ENCODE measurements around the gene CAMTA1. TPM values are rescaled to one million over a fixed set of nuclear protein-coding genes. Genes with fewer than 3 reads are reported as not detected.
A peak's percentile ranks its signal among the peaks of the same experiment; 100 is the strongest.

CAMTA1 gene
- polyA plus RNA-seq, 3 donors, result 81.9 to 89.8 (median 88.0) TPM

GRCh38 chr1:7628273-7628672 lies 843.0 kb downstream of the CAMTA1 start:
- DNase-seq (ENCODE audit: extremely low read depth in 1 of 11, low read depth in 9 of 11, low spot score in 4 of 11), result no peak

- no peak for DNase-seq (ENCODE audit: extremely low read depth in 1 of 11, low read depth in 9 of 11, low spot score in 4 of 11)
These were observed 843.8 kb downstream of the CAMTA1 start for GRCh38 chr1:7629011-7629410.

- DNase-seq (ENCODE audit: extremely low read depth in 1 of 11, low read depth in 9 of 11, low spot score in 4 of 11), result no peak
These were observed 844.4 kb downstream of the CAMTA1 start for GRCh38 chr1:7629465-7630195.

- peak in 1 of 11 donors; percentile 18 for DNase-seq (ENCODE audit: extremely low read depth in 1 of 11, low read depth in 9 of 11, low spot score in 4 of 11)
These were observed 845.1 kb downstream of the CAMTA1 start for GRCh38 chr1:7630378-7630777.

GRCh38 chr1:7632176-7632575 lies 846.9 kb downstream of the CAMTA1 start:
- no peak for DNase-seq (ENCODE audit: extremely low read depth in 1 of 11, low read depth in 9 of 11, low spot score in 4 of 11)

- DNase-seq (ENCODE audit: extremely low read depth in 1 of 11, low read depth in 9 of 11, low spot score in 4 of 11), result no peak
These were observed 847.4 kb downstream of the CAMTA1 start for GRCh38 chr1:7632681-7633080.

GRCh38 chr1:7633506-7634245 lies 848.4 kb downstream of the CAMTA1 start:
- no peak for DNase-seq (ENCODE audit: extremely low read depth in 1 of 11, low read depth in 9 of 11, low spot score in 4 of 11)

- DNase-seq (ENCODE audit: extremely low read depth in 1 of 11, low read depth in 9 of 11, low spot score in 4 of 11), result no peak
These were observed 849.4 kb downstream of the CAMTA1 start for GRCh38 chr1:7634546-7635240.

GRCh38 chr1:7636795-7637526 lies 851.7 kb downstream of the CAMTA1 start:
- DNase-seq (ENCODE audit: extremely low read depth in 1 of 11, low read depth in 9 of 11, low spot score in 4 of 11), result no peak

GRCh38 chr1:7638078-7638477 lies 852.8 kb downstream of the CAMTA1 start:
- DNase-seq (ENCODE audit: extremely low read depth in 1 of 11, low read depth in 9 of 11, low spot score in 4 of 11), result no peak

GRCh38 chr1:7639435-7640131 lies 854.3 kb downstream of the CAMTA1 start:
- DNase-seq (ENCODE audit: extremely low read depth in 1 of 11, low read depth in 9 of 11, low spot score in 4 of 11), result no peak

- no peak for DNase-seq (ENCODE audit: extremely low read depth in 1 of 11, low read depth in 9 of 11, low spot score in 4 of 11)
These were observed 855.1 kb downstream of the CAMTA1 start for GRCh38 chr1:7640350-7640749.

- DNase-seq (ENCODE audit: extremely low read depth in 1 of 11, low read depth in 9 of 11, low spot score in 4 of 11), result no peak
These were observed 855.8 kb downstream of the CAMTA1 start for GRCh38 chr1:7640920-7641585.

- no peak for DNase-seq (ENCODE audit: extremely low read depth in 1 of 11, low read depth in 9 of 11, low spot score in 4 of 11)
These were observed 856.5 kb downstream of the CAMTA1 start for GRCh38 chr1:7641587-7642417.

GRCh38 chr1:7642418-7642704 lies 857.1 kb downstream of the CAMTA1 start:
- no peak for DNase-seq (ENCODE audit: extremely low read depth in 1 of 11, low read depth in 9 of 11, low spot score in 4 of 11)

GRCh38 chr1:7642781-7643529 lies 857.7 kb downstream of the CAMTA1 start:
- peak in 2 of 11 donors; percentile 45 to 64 for DNase-seq (ENCODE audit: extremely low read depth in 1 of 11, low read depth in 9 of 11, low spot score in 4 of 11)

- no peak for DNase-seq (ENCODE audit: extremely low read depth in 1 of 11, low read depth in 9 of 11, low spot score in 4 of 11)
These were observed 858.3 kb downstream of the CAMTA1 start for GRCh38 chr1:7643530-7643929.
